Activated CD8-positive, alpha-beta memory T cell treated with anti-CD3 and anti-CD28 coated beads for 48 hours (primary cell): ENCODE results near the gene DUS1L.

Experiments
- DNase-seq, 3 experiments: peaks; one replicate each; pipeline ENCODE4 v3.0.0-alpha.2; 2020; ENCODE audit warnings: low read depth in 2 of 3, low spot score in 2 of 3

DUS1L gene

DNA sequence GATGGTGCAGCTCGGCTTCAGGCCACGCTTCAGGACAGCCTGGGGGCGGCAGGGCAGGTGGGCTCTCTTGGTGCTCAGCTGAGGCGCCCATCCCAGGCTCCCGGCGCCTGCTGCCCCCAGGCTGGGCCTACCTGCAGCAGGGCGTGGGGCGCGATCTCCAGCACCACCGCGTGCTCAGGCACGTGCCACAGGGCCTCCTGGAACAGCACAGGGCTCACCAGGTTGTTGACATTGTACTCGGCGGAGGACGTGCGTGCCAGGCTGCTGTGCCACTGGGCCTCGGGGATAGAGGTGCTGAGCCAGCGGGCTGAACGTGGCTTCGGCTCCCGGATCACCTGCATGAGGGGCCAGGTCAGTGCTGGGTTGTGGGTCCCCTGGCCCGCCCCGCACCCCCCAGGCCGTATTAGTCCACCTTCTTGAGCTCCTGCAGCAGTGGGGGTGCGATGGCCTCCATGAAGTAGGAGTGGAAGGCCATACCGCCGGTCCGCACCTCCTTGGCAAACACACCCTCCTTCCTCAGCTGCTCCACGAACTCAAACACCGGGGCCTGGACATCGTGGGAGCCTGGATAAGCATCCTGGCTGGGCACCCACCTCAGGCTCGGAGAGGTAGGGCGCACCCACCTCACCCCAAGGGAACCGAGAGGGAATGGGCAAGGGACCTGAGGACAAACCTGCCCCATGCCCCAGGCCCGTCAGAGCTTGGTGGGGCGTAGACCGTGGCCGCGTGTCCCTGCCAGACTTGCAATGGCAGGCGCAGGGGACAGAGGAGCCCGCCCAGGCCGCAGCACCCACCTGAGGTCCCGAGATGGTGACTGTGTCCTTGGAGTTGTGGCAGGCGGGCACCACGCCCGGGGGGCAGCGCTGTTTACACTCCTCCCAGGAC, 23.5 kb upstream of the DUS1L start:
- no peak for DNase-seq

GRCh38 chr17:82087961-82088837, 22.6 kb upstream of the DUS1L start:
- no peak for DNase-seq

DNA sequence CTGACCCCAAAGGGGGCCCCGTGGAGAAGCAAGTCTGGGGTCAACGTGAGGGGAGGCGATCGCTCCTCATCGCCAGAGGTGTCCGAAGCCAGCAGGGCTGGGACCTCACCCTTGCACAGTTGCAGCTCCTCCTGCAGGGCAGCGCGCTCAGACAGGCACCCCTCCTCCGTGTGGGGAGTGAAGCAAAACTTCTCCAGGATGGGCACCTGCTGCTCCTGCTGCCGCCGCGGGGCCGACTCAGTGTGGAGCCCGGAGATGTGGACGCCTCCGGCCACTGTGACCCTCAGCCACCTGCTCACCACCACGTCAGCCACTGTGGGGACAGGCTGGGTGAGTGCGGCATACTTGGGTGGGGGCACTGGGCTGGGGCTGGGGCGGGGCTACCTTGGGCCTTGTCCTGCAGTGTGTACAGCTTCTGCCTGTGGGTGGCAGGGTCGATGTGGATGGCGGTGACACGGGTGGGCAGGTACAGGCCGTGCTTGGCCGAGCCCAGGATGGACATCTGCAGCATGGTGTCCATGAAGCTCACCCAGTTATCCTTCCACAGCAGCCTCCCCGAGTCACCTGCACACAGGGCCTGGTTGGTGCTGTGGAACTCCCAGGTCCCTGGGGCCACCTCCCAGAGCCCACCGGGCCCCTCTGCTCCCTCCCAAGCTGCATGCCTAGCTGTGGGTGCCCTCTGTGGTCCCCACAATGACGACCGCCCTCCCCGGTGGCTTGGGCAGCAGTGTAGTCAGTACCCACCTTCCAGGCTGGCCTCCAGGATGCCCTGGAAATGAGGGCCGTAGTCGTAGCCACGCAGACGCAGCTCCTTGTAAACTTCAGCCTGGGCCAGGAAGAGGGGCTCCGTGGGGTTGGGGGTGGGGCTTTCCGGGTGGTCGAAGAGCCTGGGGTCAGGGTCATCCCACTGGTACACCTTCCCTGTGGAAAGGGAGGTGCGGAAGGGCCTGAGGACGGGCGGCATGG, 21.6 kb upstream of the DUS1L start:
- DNase-seq: no peak

GRCh38 chr17:82085931-82086764, 20.5 kb upstream of the DUS1L start:
- DNase-seq: no peak

DNA sequence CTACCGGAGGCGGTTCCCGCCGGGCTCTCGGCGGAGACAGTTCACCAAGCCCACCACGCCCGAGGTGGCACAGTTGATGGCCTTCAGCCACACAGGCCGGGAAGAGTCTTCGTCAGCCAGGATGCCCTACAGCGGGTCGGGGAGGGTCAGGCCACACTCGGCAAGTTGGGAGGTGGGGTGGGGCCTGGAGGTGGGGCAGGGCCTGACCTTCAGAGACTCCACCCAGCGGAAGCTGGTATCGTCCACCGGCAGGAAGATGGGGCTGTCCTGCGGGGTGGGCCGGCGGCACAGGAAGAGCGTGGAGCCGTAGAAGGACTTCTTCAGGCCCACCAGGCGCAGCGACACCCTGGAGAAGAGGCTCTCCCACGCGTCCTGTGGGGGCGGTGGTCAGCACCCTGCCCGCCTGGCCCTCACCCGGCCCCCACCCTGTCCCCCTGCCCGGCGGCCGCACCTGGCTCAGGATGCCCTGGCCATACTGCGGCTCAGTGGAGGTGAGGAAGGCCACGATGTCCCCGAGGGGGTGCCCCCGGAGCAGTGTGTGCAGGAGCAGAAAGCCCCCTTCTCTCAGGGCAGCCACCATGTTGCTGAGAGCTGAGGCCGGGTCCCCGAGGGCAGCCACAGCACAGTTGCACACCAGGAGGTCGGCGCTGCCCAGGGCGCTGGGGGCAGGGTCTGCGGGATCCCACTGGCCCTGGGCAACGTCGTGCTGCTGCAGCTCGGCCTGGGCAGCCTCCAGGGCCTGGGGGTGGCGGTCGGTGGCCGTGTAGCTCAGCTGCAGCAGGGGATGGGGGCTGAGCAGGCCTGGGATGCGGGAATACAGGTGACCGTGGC, 19.6 kb upstream of the DUS1L start:
- no peak for DNase-seq

GRCh38 chr17:82084373-82085030, 18.9 kb upstream of the DUS1L start:
- no peak for DNase-seq

DNA sequence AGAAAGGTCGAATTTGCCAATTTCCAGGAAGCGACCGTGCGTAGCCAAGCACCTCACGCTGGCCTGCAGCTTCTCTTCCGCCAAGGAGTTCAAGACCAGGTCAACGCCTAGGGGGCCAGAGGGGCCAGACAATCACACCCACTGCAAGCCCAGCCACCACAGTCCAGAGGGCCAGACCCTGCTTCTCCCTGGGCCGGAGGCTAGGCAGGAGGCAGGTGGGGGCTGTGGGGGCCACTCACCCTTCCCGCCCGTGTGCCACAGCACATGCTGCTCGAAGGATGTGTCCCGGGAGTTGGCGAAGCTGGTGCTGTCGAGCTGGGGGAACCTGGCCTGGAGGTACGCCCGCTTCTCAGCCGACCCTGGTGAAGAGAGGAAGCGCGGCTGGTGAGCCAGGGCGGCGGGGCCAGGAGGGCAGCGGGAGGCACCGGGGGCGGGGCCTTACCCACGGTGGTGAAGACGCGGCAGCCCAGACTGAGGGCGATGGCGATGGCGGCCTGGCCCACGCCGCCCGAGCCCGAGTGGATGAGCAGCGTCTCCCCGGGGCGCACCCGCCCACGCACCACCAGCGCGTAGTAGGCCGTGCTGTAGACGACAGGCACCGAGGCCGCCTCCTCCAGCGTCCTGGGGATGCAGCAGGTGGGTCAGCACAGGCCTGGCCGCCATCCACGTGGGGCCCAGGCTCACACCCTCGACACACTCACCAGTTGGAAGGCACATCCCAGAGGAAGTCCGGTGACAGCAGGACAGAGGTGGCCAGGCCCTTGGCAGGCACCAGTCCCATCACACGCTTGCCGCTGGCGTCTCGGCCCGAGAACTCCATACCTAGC, 18.1 kb upstream of the DUS1L start:
- no peak for DNase-seq

- no peak for DNase-seq
Measured at GRCh38 chr17:82083009-82083408, 17.4 kb upstream of the DUS1L start.

- no peak for DNase-seq
Measured at GRCh38 chr17:82082456-82082855, 16.9 kb upstream of the DUS1L start.

GRCh38 chr17:82081966-82082365, 16.4 kb upstream of the DUS1L start:
- no peak for DNase-seq

GRCh38 chr17:82081546-82081945, 15.9 kb upstream of the DUS1L start:
- DNase-seq: no peak

DNA sequence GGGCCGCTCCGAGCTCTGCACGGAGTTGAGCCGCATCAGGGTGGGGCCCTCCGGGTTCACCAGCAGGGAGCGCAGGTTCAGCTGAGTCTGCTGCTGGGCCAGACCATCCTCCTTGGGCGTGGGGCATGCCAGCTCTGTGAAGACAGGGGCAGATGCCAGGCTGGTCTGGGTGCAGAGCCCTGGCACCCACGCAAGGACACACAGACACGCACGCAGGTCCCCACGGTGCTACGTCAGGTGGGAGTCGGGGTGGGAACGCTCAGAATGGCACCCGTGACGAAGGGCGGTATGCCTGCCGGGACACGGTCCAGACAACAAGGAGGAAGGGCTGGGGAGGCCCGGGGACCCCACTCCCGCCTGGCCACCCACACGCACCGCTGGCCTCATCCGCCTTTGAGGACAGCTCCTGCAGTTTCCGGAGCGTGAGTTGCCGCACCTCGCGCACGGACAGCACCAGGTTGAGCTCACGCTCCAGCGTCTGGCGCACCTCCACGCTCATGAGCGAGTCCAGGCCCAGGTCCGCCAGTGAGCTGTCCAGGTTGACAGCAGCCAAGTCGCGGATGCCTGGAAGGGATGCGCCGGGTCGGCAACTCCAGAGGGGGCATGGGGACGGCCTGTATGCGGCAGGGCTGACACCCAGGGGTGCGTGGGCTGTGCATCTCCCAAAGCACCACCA, 15.3 kb upstream of the DUS1L start:
- no peak for DNase-seq

DNA sequence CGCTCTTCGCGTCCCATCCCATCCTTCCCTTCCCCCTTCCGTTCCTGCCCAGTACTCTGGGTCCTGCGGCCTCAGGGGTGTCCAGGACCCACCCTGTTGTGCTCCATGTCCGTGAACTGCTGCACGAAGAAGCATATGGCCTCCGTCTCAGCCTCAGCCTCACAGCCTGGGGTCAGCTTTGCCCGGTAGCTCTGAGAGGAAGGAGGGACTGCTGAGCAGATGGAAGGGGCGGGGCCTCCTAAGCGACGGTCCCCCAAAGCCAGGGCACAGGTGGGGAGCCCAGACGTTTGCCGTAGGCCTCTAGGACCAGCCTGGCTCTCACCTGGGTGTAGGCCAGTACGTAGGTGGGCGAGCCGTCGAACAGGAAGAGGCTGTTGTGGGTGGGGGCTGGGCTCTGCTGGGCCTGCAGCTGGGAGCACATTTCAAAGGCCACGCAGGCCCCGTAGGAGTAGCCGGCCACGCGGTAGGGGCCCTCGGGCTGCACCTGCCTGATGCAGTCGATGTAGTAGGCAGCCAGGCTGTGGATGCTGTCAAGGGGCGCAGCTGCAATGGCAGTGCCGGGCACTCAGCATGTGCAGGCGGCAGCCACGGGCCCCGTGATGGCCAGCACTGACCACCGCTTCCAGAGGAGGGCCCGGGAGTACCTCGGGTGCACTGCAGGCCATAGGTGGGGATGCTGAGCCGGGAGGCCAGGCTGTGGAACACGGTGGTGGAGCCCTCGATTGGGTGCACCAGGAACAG, 14.6 kb upstream of the DUS1L start:
- DNase-seq: no peak

DNA sequence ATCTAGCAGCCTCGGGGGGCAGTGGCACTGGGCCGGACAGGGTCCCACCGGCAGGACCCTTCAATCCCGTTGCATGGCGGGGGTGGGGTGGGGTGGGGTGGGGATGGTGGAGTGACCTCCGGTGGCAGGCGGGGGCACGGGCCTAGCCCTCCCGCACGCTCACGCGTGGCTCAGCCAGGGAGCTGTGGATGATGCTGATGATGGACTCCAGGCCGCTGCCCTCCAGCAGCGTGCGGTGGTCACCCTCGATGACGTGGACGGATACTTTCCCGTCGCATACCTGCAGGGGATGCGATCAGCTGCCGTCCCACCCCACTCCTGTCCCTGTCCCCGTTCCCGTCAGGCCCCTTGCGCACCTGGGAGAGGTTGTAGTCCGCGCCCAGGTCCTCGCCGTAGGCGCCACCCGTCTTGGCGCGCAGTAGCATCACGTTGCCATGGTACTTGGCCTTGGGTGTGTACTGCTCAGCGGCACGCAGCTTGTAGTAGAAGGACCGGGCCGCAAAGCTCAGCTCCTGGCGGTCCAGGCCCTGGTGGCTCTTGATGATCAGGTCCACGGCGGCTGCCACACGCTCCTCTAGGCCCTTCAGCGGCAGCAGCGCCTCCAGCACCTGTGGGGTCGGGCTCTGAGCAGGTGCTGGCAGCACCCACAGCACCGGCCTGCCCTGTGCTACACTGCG, 13.5 kb upstream of the DUS1L start:
- no peak for DNase-seq

DNA sequence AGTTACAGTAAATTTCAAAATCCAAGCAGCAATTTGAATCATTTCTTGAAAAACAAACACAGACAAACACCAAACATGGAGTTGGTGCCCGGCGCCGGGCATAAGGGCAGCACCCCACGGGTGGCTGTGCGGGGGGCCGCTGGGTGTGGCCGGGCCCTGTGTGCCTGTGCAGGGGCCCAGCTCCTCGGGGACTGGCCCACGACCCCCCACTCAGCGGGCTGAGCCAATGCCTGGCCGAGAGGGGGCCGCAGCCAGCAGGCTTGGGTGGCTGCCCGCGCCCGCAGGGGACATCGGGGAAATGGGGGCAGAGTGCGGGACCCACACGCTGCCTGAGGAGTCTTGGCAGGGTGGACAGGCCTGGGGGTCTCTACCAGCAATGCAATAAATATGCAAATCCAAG, 12.8 kb upstream of the DUS1L start:
- no peak for DNase-seq
